DMS79 treated with DMSO at 0.1 percent for 48 hours (cell line): ENCODE measurements around the gene ARID5B.

Experiments
- DNase-seq: peaks from one replicate; lab custom pipeline; 2025; lab: John Stamatoyannopoulos, UW

The ARID5B gene

GRCh38 chr10:62098278-62099121, 197.0 kb downstream of the ARID5B start:
- no peak for DNase-seq

- DNase-seq, result no peak
Observed at GRCh38 chr10:62099299-62099698, 197.8 kb downstream of the ARID5B start.

GRCh38 chr10:62103857-62104256, 202.4 kb downstream of the ARID5B start:
- DNase-seq, result no peak

GRCh38 chr10:62106929-62107519, 205.5 kb downstream of the ARID5B start:
- no peak for DNase-seq

- DNase-seq, result no peak
Observed at GRCh38 chr10:62108759-62109586, 207.5 kb downstream of the ARID5B start.

GRCh38 chr10:62109587-62110293, 208.2 kb downstream of the ARID5B start:
- DNase-seq, result no peak

- no peak for DNase-seq
Observed at GRCh38 chr10:62112300-62112699, 210.8 kb downstream of the ARID5B start.

- no peak for DNase-seq
Observed at GRCh38 chr10:62112963-62113362, 211.5 kb downstream of the ARID5B start.

GRCh38 chr10:62113680-62114079, 212.2 kb downstream of the ARID5B start:
- no peak for DNase-seq

- no peak for DNase-seq
Observed at GRCh38 chr10:62115321-62115720, 213.8 kb downstream of the ARID5B start.

- DNase-seq, result no peak
Observed at GRCh38 chr10:62115842-62116241, 214.3 kb downstream of the ARID5B start.

GRCh38 chr10:62116896-62117295, 215.4 kb downstream of the ARID5B start:
- no peak for DNase-seq

- no peak for DNase-seq
Observed at GRCh38 chr10:62121187-62121530, 219.7 kb downstream of the ARID5B start.

GRCh38 chr10:62127975-62128374, 226.5 kb downstream of the ARID5B start:
- DNase-seq, result no peak

- DNase-seq, result no peak
Observed at GRCh38 chr10:62130948-62131347, 229.4 kb downstream of the ARID5B start.

GRCh38 chr10:62131724-62132123, 230.2 kb downstream of the ARID5B start:
- DNase-seq, result no peak

GRCh38 chr10:62133618-62134017, 232.1 kb downstream of the ARID5B start:
- DNase-seq, result no peak

GRCh38 chr10:62136931-62137330, 235.4 kb downstream of the ARID5B start:
- DNase-seq, result no peak
